GM12891 (cell line): Measurements from ENCODE around the gene RCL1.

Experiments used
- DNase-seq: peaks from one replicate; pipeline ENCODE4 v3.0.0; 2011; ENCODE audit warnings: low spot score; ENCODE audit not compliant: insufficient read length
- FAIRE-seq: peaks from 2 replicates; lab custom pipeline; 2011; peaks lifted over from hg19 to GRCh38; lab: Jason Lieb, UNC
- PAX5 ChIP-seq: IDR thresholded peaks from 2 replicates; pipeline ENCODE4 v1.6.1; 2011; ENCODE audit warnings: low read length, moderate library complexity, mild to moderate bottlenecking; ENCODE audit not compliant: insufficient read depth, severe bottlenecking
- POLR2A ChIP-seq: IDR thresholded peaks from 2 replicates; pipeline ENCODE4 v1.6.1; 2011; ENCODE audit warnings: low read depth, low read length, control low read depth
- POLR2AphosphoS5 ChIP-seq: IDR thresholded peaks from 2 replicates; pipeline ENCODE4 v1.6.1; 2011; ENCODE audit warnings: low read depth, low read length, control low read depth
- POU2F2 ChIP-seq: IDR thresholded peaks from 2 replicates; pipeline ENCODE4 v1.6.1; 2011; ENCODE audit warnings: low read depth, mild to moderate bottlenecking, control low read depth, low read length, moderate library complexity
- SPI1 ChIP-seq: IDR thresholded peaks from 2 replicates; pipeline ENCODE4 v1.6.1; 2011; ENCODE audit warnings: low read depth, low read length, control low read depth
- TAF1 ChIP-seq: IDR thresholded peaks from 2 replicates; pipeline ENCODE4 v1.6.1; 2011; ENCODE audit warnings: low read depth, low read length, control low read depth

RCL1 gene

DNA sequence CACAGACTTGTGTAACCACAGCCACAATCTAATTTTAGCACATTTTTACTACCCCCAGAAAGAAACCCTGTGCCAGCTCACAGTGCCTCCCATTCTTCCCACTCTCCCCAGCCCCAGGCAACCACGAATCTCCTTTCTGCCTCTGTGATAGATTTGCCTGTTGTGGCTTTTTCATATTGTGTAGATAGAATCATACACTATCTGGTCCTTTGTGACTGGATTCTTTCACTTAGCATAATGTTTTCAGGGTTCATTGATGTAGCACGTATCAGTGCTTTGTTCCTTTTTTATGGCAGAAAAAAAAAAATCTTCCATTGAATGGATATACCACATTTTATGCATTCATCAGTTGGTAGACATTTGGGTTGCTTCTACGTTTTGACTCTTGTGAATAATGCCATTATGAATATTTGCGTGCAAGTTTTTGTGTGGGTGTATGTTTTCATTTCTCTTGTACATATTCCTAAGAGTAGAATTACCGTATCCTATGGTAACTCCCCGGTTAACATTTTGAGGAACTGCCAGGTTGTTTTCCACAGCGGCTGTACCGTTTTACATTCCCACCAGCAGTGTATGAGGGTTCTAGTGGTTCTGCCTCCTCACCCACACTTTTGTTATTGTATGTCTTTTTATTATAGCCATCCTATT is 64.5 kb downstream of the RCL1 start:
- no peak for DNase-seq
- TF ChIP-seq POLR2A (no peak), TAF1 (no peak), PAX5 (no peak), SPI1 (no peak), POU2F2 (no peak), POLR2AphosphoS5 (no peak)
- no peak for FAIRE-seq

DNA sequence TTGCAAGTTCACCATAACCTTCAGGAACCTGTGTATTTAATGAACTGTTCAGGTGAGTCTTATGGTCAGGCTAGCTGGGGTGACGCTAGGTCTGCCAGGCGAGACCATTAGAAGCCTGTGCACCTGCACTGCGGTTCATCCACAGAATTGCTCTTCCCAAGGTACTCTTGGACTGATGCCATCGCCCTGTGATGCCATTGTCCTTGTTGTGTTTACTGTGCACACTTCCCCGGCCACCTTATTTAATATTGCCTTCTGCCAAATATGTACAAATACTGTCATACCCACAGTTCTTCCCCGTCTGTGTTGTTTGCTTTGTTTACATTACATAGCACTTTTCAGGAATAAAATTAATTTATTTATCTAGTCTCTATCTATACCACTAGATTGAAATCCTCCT is 66.3 kb downstream of the RCL1 start:
- FAIRE-seq (no peak), DNase-seq (no peak)
- TF ChIP-seq POU2F2 (no peak), TAF1 (no peak), PAX5 (no peak), SPI1 (no peak), POLR2AphosphoS5 (no peak), POLR2A (no peak)

DNA sequence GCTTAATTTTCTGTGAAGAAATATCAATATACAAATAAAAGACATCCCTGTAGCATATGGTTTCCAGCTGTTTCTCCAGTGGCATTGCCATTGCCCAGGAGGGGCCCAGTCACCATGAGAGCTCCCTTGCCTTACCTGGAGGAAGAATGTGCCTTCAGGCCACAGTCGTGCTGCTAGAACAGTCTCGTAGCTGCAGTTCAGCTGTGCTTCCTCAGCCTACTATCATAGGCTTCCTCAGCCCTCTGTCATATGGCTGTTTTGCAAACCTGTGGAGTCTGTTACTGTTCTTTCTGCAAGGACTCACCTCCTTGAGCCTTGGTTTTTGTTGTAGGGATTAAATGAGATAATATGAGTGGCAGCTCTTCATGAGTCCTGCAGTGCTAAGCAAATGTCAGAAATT is 67.6 kb downstream of the RCL1 start:
- FAIRE-seq (no peak), DNase-seq (no peak)
- TF ChIP-seq SPI1, result no peak
- no peak for TF ChIP-seq PAX5
- no peak for TF ChIP-seq POLR2A
- TF ChIP-seq TAF1, result no peak
- no peak for TF ChIP-seq POLR2AphosphoS5
- no peak for TF ChIP-seq POU2F2

DNA sequence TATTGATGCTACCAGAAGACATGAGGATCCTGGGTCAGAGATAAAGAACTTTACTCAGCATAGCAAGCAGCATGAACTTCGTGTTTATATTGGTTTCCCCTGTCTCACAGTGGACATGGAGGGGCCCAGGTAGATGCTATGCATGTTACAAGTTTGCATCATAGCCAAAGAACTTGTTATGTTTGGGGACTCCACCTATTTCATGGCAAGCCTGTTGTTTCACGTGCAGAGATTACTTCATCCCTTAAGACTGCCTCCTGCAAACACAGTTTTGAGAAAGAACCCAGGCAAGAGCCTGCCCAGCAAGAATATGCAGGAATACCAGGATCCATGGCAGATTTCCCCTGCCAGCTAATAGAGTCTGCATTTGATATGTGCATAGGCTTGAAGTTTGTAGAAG is 68.4 kb downstream of the RCL1 start:
- no peak for DNase-seq
- no peak for TF ChIP-seq POLR2AphosphoS5
- no peak for TF ChIP-seq POU2F2
- no peak for TF ChIP-seq SPI1
- TF ChIP-seq PAX5, result no peak
- TF ChIP-seq POLR2A, result no peak
- no peak for TF ChIP-seq TAF1
- no peak for FAIRE-seq

DNA sequence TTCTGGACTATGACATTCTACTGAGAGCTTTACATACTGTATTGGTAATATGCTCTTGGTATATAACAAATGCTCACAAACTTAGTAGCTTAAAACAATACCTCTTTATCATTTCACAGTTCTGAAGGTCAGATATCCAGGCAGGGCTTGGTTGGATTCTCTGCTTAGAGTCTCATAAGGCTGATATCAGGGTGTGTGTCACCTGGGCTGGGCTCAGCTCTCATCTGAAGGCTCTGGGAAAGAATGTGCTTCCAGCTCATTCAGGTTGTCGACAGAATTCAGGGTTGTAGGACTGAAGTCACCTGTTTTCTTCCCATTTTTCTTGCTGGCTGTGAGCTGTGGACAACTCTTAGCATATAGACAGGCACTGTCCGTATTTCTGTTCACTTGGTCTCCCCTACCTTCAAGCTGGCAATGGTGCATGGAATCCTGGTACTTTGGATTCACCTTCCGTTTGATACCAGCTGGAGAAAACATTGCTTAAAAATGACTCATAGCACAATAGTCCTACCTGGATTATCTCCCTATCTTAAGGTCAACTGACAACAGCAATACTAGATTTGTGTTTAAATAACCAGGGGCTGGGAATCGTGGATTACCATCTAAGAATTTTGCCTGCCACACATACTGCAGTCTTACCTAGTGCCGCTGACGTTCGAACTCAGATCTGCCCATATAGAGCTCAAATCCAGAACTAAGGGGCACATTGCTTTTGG is 69.2 kb downstream of the RCL1 start:
- FAIRE-seq (no peak), DNase-seq (no peak)

DNA sequence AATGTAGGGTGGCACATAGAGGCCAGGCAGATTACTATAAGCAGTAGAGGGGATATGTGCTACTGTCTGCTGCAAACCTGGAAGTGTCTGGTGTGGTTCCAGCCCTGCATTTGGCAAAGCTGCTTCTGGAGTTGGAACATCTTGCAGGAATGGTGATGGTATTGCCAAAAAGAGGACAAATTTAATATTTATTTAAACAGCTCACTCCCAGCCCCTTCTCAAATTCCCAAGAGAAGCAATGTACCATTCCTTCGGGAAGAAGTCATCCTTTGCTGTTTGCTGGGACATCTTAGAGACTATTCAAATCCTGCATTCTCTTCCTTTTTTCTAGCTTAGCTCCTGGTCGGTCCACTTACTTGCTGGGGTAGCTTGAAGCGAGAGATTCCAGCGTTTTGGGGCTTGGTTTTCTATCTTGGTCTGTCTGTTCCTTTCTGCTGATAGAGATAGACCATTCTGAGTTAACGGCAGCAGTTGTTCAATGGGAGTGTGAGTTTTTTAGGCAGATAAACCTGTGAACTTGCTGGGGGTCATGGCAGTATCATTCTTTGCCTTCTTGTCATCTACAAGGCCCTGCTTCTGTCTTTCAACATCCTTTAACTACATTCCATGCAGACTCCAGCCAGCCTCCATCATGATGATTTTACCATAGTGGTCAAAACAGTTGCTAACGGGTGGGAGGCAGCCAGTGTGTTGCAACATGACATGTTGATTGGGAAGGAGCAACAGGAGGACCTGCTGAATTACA is 69.9 kb downstream of the RCL1 start:
- TF ChIP-seq TAF1, result no peak
- no peak for TF ChIP-seq POU2F2
- TF ChIP-seq POLR2A, result no peak
- TF ChIP-seq SPI1, result no peak
- TF ChIP-seq PAX5, result no peak
- no peak for TF ChIP-seq POLR2AphosphoS5
- FAIRE-seq (no peak), DNase-seq (no peak)

More for the DNA sequence above, 69.2 kb downstream of the RCL1 start:
- TF ChIP-seq POU2F2 (no peak), SPI1 (no peak), POLR2A (no peak), TAF1 (no peak), PAX5 (no peak), POLR2AphosphoS5 (no peak)

DNA sequence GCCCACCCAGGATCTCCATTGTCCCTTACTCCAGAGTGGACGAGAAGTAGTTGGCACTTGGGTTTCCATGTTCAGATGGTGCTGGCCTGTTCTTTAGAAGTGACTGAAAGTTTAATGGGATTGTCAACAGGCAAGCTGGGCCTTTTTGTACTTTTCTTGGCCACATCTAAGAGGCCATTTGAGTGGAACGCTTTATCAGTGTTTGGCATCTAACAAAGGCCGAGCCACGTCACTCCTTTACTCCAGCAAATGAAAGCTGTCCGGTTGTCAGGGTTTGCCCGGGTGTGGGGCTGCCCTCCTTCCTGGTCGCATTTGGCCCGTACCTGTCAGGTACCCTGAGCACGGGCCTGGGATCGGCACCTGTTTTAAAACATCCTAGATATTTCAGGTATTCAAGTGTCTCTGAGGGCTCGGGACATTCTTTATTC is 71.5 kb downstream of the RCL1 start:
- FAIRE-seq, result no peak
- DNase-seq, result no peak
- no peak for TF ChIP-seq SPI1
- no peak for TF ChIP-seq POU2F2
- no peak for TF ChIP-seq PAX5
- no peak for TF ChIP-seq POLR2A
- TF ChIP-seq POLR2AphosphoS5, result no peak
- no peak for TF ChIP-seq TAF1

DNA sequence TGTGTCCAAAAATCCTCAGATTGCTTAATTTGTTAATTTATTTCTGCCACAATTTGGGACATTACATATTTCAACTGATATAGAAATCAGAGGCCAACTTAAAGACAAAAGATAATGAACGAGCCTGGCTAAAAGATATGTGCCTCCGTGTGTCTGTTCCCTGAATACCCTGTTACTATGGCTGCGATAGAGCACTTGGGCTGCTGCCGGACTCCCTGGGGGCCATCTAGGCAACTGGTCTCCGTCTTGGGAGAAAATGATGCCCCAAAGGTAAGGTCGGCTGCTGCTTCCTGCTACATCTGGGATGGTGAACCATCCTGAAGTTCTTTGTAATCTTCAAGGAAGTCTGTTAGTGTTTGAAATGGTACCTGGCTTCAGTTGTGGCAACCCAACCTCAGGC is 72.0 kb downstream of the RCL1 start:
- FAIRE-seq (no peak), DNase-seq (no peak)
- TF ChIP-seq PAX5 (no peak), SPI1 (no peak), POU2F2 (no peak), POLR2AphosphoS5 (no peak)

DNA sequence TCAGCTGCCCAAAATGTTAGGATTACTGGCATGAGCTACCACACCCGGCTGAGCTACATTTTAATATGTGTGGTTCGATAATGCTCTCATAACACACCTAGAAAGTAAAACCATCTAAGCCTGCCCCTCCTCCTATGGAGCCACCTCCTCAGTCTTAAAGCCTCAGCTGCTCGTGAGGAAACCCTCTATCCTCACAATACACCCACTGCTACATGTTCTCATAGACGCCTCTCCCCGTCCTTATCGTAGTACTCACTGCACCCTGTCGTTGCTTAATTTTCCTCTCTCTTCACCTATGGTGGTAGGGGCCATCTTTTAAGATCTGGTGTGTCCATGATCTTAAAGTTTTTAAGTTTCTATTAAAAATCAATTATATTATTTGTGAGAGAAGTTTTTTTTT is 72.9 kb downstream of the RCL1 start:
- DNase-seq (no peak), FAIRE-seq (no peak)
- TF ChIP-seq SPI1, result no peak
- no peak for TF ChIP-seq POU2F2
- no peak for TF ChIP-seq POLR2A
- no peak for TF ChIP-seq TAF1
- TF ChIP-seq POLR2AphosphoS5, result no peak
